Vagina (tissue), 2 donors: ENCODE measurements around the gene BTBD10.

Source experiments
- CTCF ChIP-seq, 3 experiments: fragments of 450-650 bp in 2 of 3; fragments of 200-600 bp in 1 of 3; sonication (generic) in 1 of 3; IDR thresholded peaks; one replicate each; pipeline ENCODE4 v1.5.1; 2017 to 2019; ENCODE audit warnings: antibody characterized with exemption in 3 of 3, mild to moderate bottlenecking in 2 of 3, moderate library complexity in 2 of 3
- POLR2AphosphoS5 ChIP-seq, 2 donors: sonication (generic); formaldehyde crosslinking; IDR thresholded peaks; one replicate each; pipeline ENCODE4 v1.9.0; 2017; ENCODE audit warnings: antibody characterized with exemption in 2 of 2, mild to moderate bottlenecking in 2 of 2, low read depth in 1 of 2; ENCODE audit not compliant: insufficient read depth in 1 of 2

GRCh38 chr11:13386567-13386966, 76.5 kb downstream of the BTBD10 start:
- TF ChIP-seq CTCF (IDR thresholded peaks at IDR 0.05) (no peak), POLR2AphosphoS5 (IDR thresholded peaks at IDR 0.05; ENCODE audit: insufficient read depth in 1 of 2, low read depth in 1 of 2) (no peak)
